Trophoblast cell (in vitro differentiated cells and primary cell): ENCODE data around the gene NQO2.
A peak's percentile ranks its signal among the peaks of the same experiment; 100 is the strongest.

Experiments
- DNase-seq, 2 donors: peaks; one replicate each; pipeline ENCODE4 v3.0.0-alpha.2; 2016
- H2AFZ ChIP-seq: 2 replicates; pipeline ENCODE4 v1.6.1; 2013; ENCODE audit warnings: low read length, moderate library complexity, mild to moderate bottlenecking; ENCODE audit not compliant: insufficient read depth, poor library complexity
- H2AK5ac ChIP-seq: 2 replicates; pipeline ENCODE4 v1.6.1; 2013; ENCODE audit warnings: mild to moderate bottlenecking, low read length
- H2BK120ac ChIP-seq: 2 replicates; pipeline ENCODE4 v1.6.1; 2013; ENCODE audit warnings: low read length, mild to moderate bottlenecking, moderate library complexity; ENCODE audit not compliant: insufficient read depth, poor library complexity
- H2BK12ac ChIP-seq: 2 replicates; pipeline ENCODE4 v1.6.1; 2013; ENCODE audit warnings: mild to moderate bottlenecking, low read length, moderate library complexity
- H2BK5ac ChIP-seq: 2 replicates; pipeline ENCODE4 v1.6.1; 2013; ENCODE audit warnings: low read length, low read depth, moderate library complexity, mild to moderate bottlenecking; ENCODE audit not compliant: poor library complexity
- H3K14ac ChIP-seq: 2 replicates; pipeline ENCODE4 v1.6.1; 2013; ENCODE audit warnings: mild to moderate bottlenecking, low read length
- H3K18ac ChIP-seq: 2 replicates; pipeline ENCODE4 v1.6.1; 2013; ENCODE audit warnings: mild to moderate bottlenecking, low read length
- H3K23ac ChIP-seq: 2 replicates; pipeline ENCODE4 v1.6.1; 2013; ENCODE audit warnings: low read length
- H3K27ac ChIP-seq: 2 replicates; pipeline ENCODE4 v1.5.1; 2013; ENCODE audit warnings: low read depth, mild to moderate bottlenecking, inconsistent platforms, low read length, moderate library complexity
- H3K27me3 ChIP-seq: 2 replicates; pipeline ENCODE4 v1.6.1; 2013; ENCODE audit warnings: inconsistent platforms, mild to moderate bottlenecking, low read length, moderate library complexity; ENCODE audit not compliant: insufficient read depth
- H3K36me3 ChIP-seq, 2 experiments: 1 replicate in 1 of 2; 2 replicates in 1 of 2; pipeline ENCODE4 v1.6.1; 2013; ENCODE audit warnings: low read length in 2 of 2, mild to moderate bottlenecking in 2 of 2, moderate library complexity in 1 of 2; ENCODE audit not compliant: insufficient read depth in 2 of 2, control insufficient read depth in 1 of 2
- H3K4ac ChIP-seq: 2 replicates; pipeline ENCODE4 v1.6.1; 2013; ENCODE audit warnings: low read depth, mild to moderate bottlenecking, low read length, moderate library complexity
- H3K4me1 ChIP-seq, 2 experiments: 1 replicate in 1 of 2; 2 replicates in 1 of 2; pipeline ENCODE4 v1.6.1; 2013; ENCODE audit warnings: low read length in 2 of 2, mild to moderate bottlenecking in 2 of 2, moderate library complexity in 1 of 2; ENCODE audit not compliant: insufficient read depth in 2 of 2, control insufficient read depth in 1 of 2
- H3K4me2 ChIP-seq: 2 replicates; pipeline ENCODE4 v1.6.1; 2013; ENCODE audit warnings: inconsistent platforms, mild to moderate bottlenecking, low read length, moderate library complexity
- H3K4me3 ChIP-seq: 2 replicates; pipeline ENCODE4 v1.5.1; 2013; ENCODE audit warnings: mild to moderate bottlenecking, low read depth, low read length, inconsistent platforms
- H3K79me1 ChIP-seq: one replicate; pipeline ENCODE4 v1.6.1; 2013; ENCODE audit warnings: low read length
- H3K79me2 ChIP-seq: 2 replicates; pipeline ENCODE4 v1.6.1; 2013; ENCODE audit warnings: low read length, mild to moderate bottlenecking; ENCODE audit not compliant: control insufficient read depth, insufficient read depth, poor library complexity
- H3K9ac ChIP-seq: 2 replicates; pipeline ENCODE4 v1.6.1; 2013; ENCODE audit warnings: mild to moderate bottlenecking, low read length
- H3K9me3 ChIP-seq: 2 replicates; pipeline ENCODE4 v1.6.1; 2013; ENCODE audit warnings: low read depth, mild to moderate bottlenecking, control low read depth, inconsistent platforms, low read length; ENCODE audit not compliant: insufficient read depth
- H4K12ac ChIP-seq: 2 replicates; pipeline ENCODE4 v1.6.1; 2013; ENCODE audit warnings: low read depth, mild to moderate bottlenecking, low read length, moderate library complexity
- H4K8ac ChIP-seq: 2 replicates; pipeline ENCODE4 v1.6.1; 2013; ENCODE audit warnings: low read depth, mild to moderate bottlenecking, low read length, moderate library complexity
- H4K91ac ChIP-seq: one replicate; pipeline ENCODE4 v1.6.1; 2013; ENCODE audit warnings: low read depth, mild to moderate bottlenecking, low read length, moderate library complexity
- WGBS: extraction: QIAGEN DNeasy Blood & Tissue Kit; methylation state at CpG from one replicate; pipeline ENCODE4 v1.1.7; 2013; ENCODE audit warnings: missing lambda C conversion rate; ENCODE audit not compliant: insufficient read length, insufficient coverage; ENCODE audit errors: extremely low coverage; 5-methylcytosine and 5-hydroxymethylcytosine counted together

The NQO2 gene

GRCh38 chr6:2953098-2953497 lies 46.6 kb upstream of the NQO2 start:
- Histone ChIP-seq H3K18ac (no peak overlapping the region), H2AFZ (no peak overlapping the region), H4K91ac (no peak overlapping the region), H3K9ac (no peak overlapping the region), H2BK5ac (no peak overlapping the region), H3K79me1 (no peaks in the 10 kb centered on the region), H3K4me2 (no peak overlapping the region), H4K12ac (no peak overlapping the region), H3K4ac (no peak overlapping the region), H3K27me3 (no peaks in the 10 kb centered on the region), H3K36me3 (peaks cover 8 to 11% of the 10 kb centered on the region in 2 experiments), H3K79me2 (no peaks in the 10 kb centered on the region), H3K9me3 (peaks cover 2% of the 10 kb centered on the region), H3K4me3 (no peak overlapping the region), H2BK12ac (no peak overlapping the region), H3K23ac (no peak overlapping the region), H3K27ac (no peak overlapping the region), H3K14ac (no peak overlapping the region), H2BK120ac (no peak overlapping the region), H4K8ac (peak overlapping the region; percentile 39), H2AK5ac (no peak overlapping the region), H3K4me1 (peaks cover 0 to 2% of the 10 kb centered on the region in 2 experiments)
- no CpG with 5 or more reads among the region's 12 CpGs for whole genome bisulfite sequencing
- no peak for DNase-seq

- Histone ChIP-seq H3K79me1 (no peaks in the 10 kb centered on the region), H3K18ac (no peak overlapping the region), H4K91ac (no peak overlapping the region), H4K8ac (no peak overlapping the region), H3K27ac (no peak overlapping the region), H3K9me3 (peaks cover 4% of the 10 kb centered on the region), H3K23ac (no peak overlapping the region), H2BK120ac (no peak overlapping the region), H2AFZ (no peak overlapping the region), H3K79me2 (no peaks in the 10 kb centered on the region), H3K14ac (no peak overlapping the region), H2BK5ac (no peak overlapping the region), H3K9ac (no peak overlapping the region), H3K4ac (no peak overlapping the region), H3K4me1 (peaks cover 7 to 17% of the 10 kb centered on the region in 2 experiments), H2BK12ac (no peak overlapping the region), H3K4me2 (no peak overlapping the region), H3K4me3 (no peak overlapping the region), H3K36me3 (peaks cover 4 to 6% of the 10 kb centered on the region in 2 experiments), H4K12ac (no peak overlapping the region), H3K27me3 (no peaks in the 10 kb centered on the region), H2AK5ac (no peak overlapping the region)
- no CpG with 5 or more reads among the region's 5 CpGs for WGBS
- no peak for DNase-seq
Measured at GRCh38 chr6:2956930-2957685, 42.6 kb upstream of the NQO2 start.

- Histone ChIP-seq H3K4me3 (no peak overlapping the region), H3K23ac (no peak overlapping the region), H3K9ac (no peak overlapping the region), H2AK5ac (no peak overlapping the region), H2BK12ac (no peak overlapping the region), H4K12ac (no peak overlapping the region), H3K4me1 (peaks cover 7 to 15% of the 10 kb centered on the region in 2 experiments), H3K79me2 (no peaks in the 10 kb centered on the region), H3K18ac (no peak overlapping the region), H3K36me3 (peaks cover 4 to 6% of the 10 kb centered on the region in 2 experiments), H2BK5ac (no peak overlapping the region), H2BK120ac (no peak overlapping the region), H3K4ac (no peak overlapping the region), H2AFZ (no peak overlapping the region), H3K27ac (no peak overlapping the region), H3K9me3 (peaks cover 4% of the 10 kb centered on the region), H3K4me2 (no peak overlapping the region), H3K79me1 (no peaks in the 10 kb centered on the region), H4K8ac (no peak overlapping the region), H3K14ac (no peak overlapping the region), H3K27me3 (no peaks in the 10 kb centered on the region), H4K91ac (no peak overlapping the region)
- DNase-seq, result no peak
- WGBS, result no CpG with 5 or more reads among the region's 11 CpGs
Measured at GRCh38 chr6:2957696-2958330, 41.9 kb upstream of the NQO2 start.

DNA sequence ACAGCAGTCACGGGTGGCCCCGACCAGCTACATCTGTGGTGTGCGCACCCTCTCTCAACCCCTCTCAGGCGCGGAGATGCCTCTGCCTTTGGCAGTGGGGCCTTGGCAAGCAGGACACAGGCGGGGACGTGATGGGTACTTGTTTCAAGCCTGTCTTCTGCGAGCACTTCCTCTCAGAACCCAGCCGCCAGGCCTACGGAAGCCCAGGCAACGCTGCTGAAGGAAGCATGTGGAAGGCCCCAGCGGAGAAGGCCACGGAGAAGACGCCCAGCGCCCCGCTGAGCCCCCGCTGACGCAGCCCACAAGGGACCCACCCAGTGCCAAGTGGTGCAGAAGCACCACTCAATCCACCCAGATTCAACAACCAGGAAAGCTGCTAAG lies 41.4 kb upstream of the NQO2 start:
- WGBS, result no CpG with 5 or more reads among the region's 18 CpGs
- Histone ChIP-seq H4K12ac (no peak overlapping the region), H4K8ac (no peak overlapping the region), H3K9ac (no peak overlapping the region), H3K27ac (no peak overlapping the region), H4K91ac (no peak overlapping the region), H2BK120ac (no peak overlapping the region), H2BK12ac (no peak overlapping the region), H3K18ac (no peak overlapping the region), H3K23ac (no peak overlapping the region), H2AFZ (no peak overlapping the region), H3K36me3 (peaks cover 2 to 6% of the 10 kb centered on the region in 2 experiments), H2AK5ac (no peak overlapping the region), H2BK5ac (no peak overlapping the region), H3K79me2 (no peaks in the 10 kb centered on the region), H3K4ac (no peak overlapping the region), H3K27me3 (no peaks in the 10 kb centered on the region), H3K9me3 (peaks cover 4% of the 10 kb centered on the region), H3K4me3 (no peak overlapping the region), H3K79me1 (no peaks in the 10 kb centered on the region), H3K14ac (no peak overlapping the region), H3K4me1 (peaks cover 7 to 15% of the 10 kb centered on the region in 2 experiments), H3K4me2 (no peak overlapping the region)
- DNase-seq, result no peak
